H1 (cell line): ENCODE measurements around the gene HIBCH.

Experiments
- NRF1 ChIP-seq: IDR thresholded peaks from 2 replicates; pipeline ENCODE4 v1.6.1; 2011; ENCODE audit warnings: mild to moderate bottlenecking, low read depth, low read length, improper control_type of control experiment
- POLR2AphosphoS5 ChIP-seq: IDR thresholded peaks from 2 replicates; pipeline ENCODE4 v1.6.1; 2011; ENCODE audit warnings: low read depth, low read length
- RBBP5 ChIP-seq: IDR thresholded peaks from 2 replicates; pipeline ENCODE4 v1.7.1; 2012; ENCODE audit warnings: low read depth, mild to moderate bottlenecking, inconsistent platforms, low read length, moderate library complexity, borderline replicate concordance
- RXRA ChIP-seq: IDR thresholded peaks from 2 replicates; pipeline ENCODE4 v1.6.1; 2011; ENCODE audit warnings: low read depth, mild to moderate bottlenecking, low read length, moderate library complexity; ENCODE audit not compliant: insufficient read depth
- SUZ12 ChIP-seq: fragments of 200-600 bp; sonication (generic); IDR thresholded peaks from 2 replicates; pipeline ENCODE4 v1.6.1; 2012; ENCODE audit warnings: mild to moderate bottlenecking, inconsistent platforms, low read length, moderate library complexity, mixed read lengths
- TAF7 ChIP-seq: optimal IDR thresholded peaks from 2 replicates; pipeline ENCODE3; 2011; ENCODE audit warnings: low read depth, mild to moderate bottlenecking, inconsistent platforms, low read length, moderate library complexity, borderline replicate concordance
- TEAD4 ChIP-seq: IDR thresholded peaks from 2 replicates; pipeline ENCODE4 v1.6.1; 2012; ENCODE audit warnings: low read depth, low read length, inconsistent platforms, mixed read lengths
- ZNF274 ChIP-seq: IDR thresholded peaks from 2 replicates; pipeline ENCODE4 v1.7.0; 2012; ENCODE audit warnings: low read length, borderline replicate concordance; ENCODE audit errors: extremely low read depth
- TF ChIP-seq, protein P1 (sequence below), 3 experiments: IDR thresholded peaks; 1 replicate in 2 of 3; 2 replicates in 1 of 3; pipeline versions ENCODE4 v1.5.1 to v1.6.1; 2011; ENCODE audit warnings: low read length in 3 of 3, mild to moderate bottlenecking in 3 of 3, inconsistent platforms in 2 of 3, low read depth in 1 of 3, moderate library complexity in 1 of 3; ENCODE audit not compliant: insufficient read depth in 1 of 3; ENCODE audit errors: control extremely low read depth in 1 of 3

GRCh38 chr2:190336420-190336819 is 16.8 kb upstream of the HIBCH start:
- TF ChIP-seq SUZ12 (no peak), TEAD4 (no peak), RBBP5 (no peak), POLR2AphosphoS5 (no peak), TAF7 (no peak), NRF1 (no peak), RXRA (no peak), ZNF274 (no peak)
- TF ChIP-seq, protein P1, sequence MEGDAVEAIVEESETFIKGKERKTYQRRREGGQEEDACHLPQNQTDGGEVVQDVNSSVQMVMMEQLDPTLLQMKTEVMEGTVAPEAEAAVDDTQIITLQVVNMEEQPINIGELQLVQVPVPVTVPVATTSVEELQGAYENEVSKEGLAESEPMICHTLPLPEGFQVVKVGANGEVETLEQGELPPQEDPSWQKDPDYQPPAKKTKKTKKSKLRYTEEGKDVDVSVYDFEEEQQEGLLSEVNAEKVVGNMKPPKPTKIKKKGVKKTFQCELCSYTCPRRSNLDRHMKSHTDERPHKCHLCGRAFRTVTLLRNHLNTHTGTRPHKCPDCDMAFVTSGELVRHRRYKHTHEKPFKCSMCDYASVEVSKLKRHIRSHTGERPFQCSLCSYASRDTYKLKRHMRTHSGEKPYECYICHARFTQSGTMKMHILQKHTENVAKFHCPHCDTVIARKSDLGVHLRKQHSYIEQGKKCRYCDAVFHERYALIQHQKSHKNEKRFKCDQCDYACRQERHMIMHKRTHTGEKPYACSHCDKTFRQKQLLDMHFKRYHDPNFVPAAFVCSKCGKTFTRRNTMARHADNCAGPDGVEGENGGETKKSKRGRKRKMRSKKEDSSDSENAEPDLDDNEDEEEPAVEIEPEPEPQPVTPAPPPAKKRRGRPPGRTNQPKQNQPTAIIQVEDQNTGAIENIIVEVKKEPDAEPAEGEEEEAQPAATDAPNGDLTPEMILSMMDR (IDR thresholded peaks at IDR 0.05; ENCODE audit: control extremely low read depth in 1 of 3, insufficient read depth in 1 of 3, low read depth in 1 of 3, low read length in 3 of 3) = no peak
